H7 (cell line): Measurements from ENCODE around the gene MED7. TPM values are rescaled to one million over a fixed set of nuclear protein-coding genes. Genes with fewer than 3 reads are reported as not detected.
A peak's percentile ranks its signal among the peaks of the same experiment; 100 is the strongest.
"Not testable (repeated sequence)": the region's sequence is repeated elsewhere in the genome, so short reads cannot be mapped to it uniquely, and the experiment has no call there.

Experiments
- DNase-seq: peaks from one replicate; pipeline ENCODE4 v3.0.0; 2012
- H3K27me3 ChIP-seq: 2 replicates; pipeline ENCODE4 v1.6.0; 2011; ENCODE audit warnings: mild to moderate bottlenecking, low read length; ENCODE audit not compliant: control insufficient read depth, insufficient read depth
- H3K36me3 ChIP-seq: replicated peaks from 2 replicates; pipeline ENCODE4 v1.5.1; 2011; ENCODE audit warnings: low read length; ENCODE audit not compliant: control insufficient read depth, insufficient read depth
- H3K4me3 ChIP-seq: 2 replicates; pipeline ENCODE4 v1.5.1; 2011; ENCODE audit warnings: low read depth, mild to moderate bottlenecking, control low read depth, low read length, moderate library complexity; ENCODE audit not compliant: insufficient read depth
- total RNA-seq: library from RNA; depleted of rRNA; stranded (reverse); fragments of >200 nt; shearing (Covaris generic); gene quantifications from 2 replicates; pipeline ENCODE4 v1.2.3, GENCODE V29; 2014; rRNA removed

The MED7 gene, protein sequence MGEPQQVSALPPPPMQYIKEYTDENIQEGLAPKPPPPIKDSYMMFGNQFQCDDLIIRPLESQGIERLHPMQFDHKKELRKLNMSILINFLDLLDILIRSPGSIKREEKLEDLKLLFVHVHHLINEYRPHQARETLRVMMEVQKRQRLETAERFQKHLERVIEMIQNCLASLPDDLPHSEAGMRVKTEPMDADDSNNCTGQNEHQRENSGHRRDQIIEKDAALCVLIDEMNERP
- 9.3 and 11.7 TPM in 2 replicates for total RNA-seq

GRCh38 chr5:157142317-157143126 is at the start of gene MED7:
MED7 (minus strand) TSS chr5:157142865; CDS start chr5:157139431, 3,434 bp downstream.
- DNase-seq = peak; percentile 92
- Histone ChIP-seq H3K4me3 (peak within 1 kb of the TSS; percentile 95), H3K36me3 (peaks cover 8% of the 10 kb centered on the region), H3K27me3 (no peaks in the 10 kb centered on the region)

- DNase-seq = no peak
- Histone ChIP-seq H3K27me3 (peaks cover 13% of the 10 kb centered on the region), H3K4me3 (no peak overlapping the region), H3K36me3 (no peaks in the 10 kb centered on the region)
Measured at GRCh38 chr5:157189223-157189622, 46.6 kb upstream of the MED7 start.

DNA sequence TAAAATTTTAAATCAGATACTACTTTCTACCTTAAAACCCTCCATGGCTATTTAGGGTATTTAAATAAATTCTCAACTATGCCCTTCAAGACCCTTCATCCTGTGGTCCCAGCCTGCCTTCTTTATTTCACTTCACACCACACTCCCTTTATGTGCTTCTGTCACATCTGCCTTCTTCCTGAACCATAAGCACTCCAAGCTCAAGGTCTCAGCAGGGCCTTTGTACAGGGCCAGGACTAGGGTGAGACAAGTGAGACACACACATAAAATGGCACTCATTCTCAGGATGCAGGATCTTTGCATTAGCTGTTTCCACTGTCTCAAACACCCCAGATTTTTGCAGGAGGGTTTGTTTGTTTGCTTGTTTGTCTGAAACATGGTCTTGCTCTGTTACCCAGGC is 45.6 kb upstream of the MED7 start:
- Histone ChIP-seq H3K27me3 (peaks cover 13% of the 10 kb centered on the region), H3K36me3 (no peaks in the 10 kb centered on the region)

GRCh38 chr5:157187046-157187754 is 44.5 kb upstream of the MED7 start:
- DNase-seq = no peak
- Histone ChIP-seq H3K27me3 (peaks cover 13% of the 10 kb centered on the region), H3K4me3 (no peak overlapping the region), H3K36me3 (no peaks in the 10 kb centered on the region)

More for the DNA sequence above, 45.6 kb upstream of the MED7 start:
- no peak for DNase-seq
- H3K4me3 ChIP-seq = no peak overlapping the region

DNA sequence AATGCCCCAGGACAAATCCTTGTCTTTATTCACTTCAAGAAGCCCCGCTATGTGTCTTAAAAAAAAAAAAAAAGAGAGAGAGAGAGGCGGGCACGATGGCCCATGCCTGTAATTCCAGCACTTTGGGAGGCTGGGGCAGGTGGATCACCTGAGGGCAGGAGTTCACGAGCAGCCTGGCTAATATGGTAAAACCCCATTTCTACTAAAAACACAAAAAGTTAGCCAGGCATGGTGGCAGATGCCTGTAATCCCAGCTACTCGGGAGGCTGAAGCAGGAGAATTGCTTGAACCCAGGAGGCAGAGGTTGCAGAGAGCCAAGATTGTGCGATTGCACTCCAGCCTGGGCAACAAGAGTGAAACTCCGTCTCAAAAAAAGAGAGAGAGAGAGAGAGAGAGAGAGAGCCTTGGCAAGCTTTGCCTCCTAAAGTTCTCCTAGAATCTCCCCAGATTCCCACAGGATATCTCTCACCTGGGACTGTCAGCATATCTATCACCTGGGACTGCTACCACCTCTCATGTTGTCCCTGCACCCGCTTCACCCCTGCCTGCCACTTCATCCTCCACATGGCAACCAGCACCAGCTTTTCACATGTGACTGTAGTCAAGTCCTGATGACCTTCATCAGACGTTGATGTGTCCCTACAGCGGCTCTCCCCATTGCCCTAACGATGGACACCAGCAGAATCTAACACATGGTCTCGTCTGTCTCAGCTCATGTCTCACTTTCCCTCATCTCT is 43.8 kb upstream of the MED7 start:
- Histone ChIP-seq H3K36me3 (no peaks in the 10 kb centered on the region), H3K27me3 (peaks cover 13% of the 10 kb centered on the region)

GRCh38 chr5:157185122-157185521 is 42.5 kb upstream of the MED7 start:
- not testable (repeated sequence) for DNase-seq

More for the DNA sequence above, 43.8 kb upstream of the MED7 start:
- no peak for DNase-seq
- H3K4me3 ChIP-seq = no peak overlapping the region

GRCh38 chr5:157184117-157184670 is 41.5 kb upstream of the MED7 start:
- Histone ChIP-seq H3K36me3 (no peaks in the 10 kb centered on the region), H3K27me3 (peaks cover 13% of the 10 kb centered on the region), H3K4me3 (no peak overlapping the region)
- DNase-seq = no peak

More at GRCh38 chr5:157185122-157185521, 42.5 kb upstream of the MED7 start:
- H3K4me3 ChIP-seq, H3K36me3 ChIP-seq: not testable (repeated sequence)
- H3K27me3 ChIP-seq = peaks cover 13% of the 10 kb centered on the region

DNA sequence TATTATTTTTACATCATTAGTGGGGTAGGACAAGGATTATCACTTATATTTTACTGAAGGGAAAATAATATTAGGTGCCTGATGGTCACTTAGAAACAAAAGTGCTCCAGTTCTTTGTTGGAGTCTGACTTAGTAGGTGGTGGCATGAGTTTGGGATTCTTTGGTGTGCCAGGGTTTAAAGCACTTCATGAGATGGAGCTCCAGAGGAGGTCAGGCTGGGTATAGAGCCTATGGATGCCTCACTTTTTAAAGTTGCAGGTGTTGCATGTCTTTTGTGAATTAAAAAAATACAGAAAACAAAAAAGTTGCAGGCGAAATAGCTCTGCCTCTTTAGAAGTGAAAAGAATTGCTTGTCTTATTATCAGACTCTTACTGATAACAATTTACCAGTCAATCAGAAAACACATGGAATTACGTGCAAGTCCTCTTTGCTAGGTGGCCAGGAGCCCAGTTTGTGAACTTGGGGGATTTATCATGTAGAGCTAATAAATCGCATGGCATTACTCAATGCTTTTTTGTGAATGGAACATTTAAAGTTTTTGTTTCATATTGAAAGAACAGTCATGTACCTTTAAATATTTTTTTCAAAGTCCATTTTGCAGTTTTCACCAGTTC is 39.6 kb upstream of the MED7 start:
- no peak for DNase-seq
- Histone ChIP-seq H3K27me3 (peaks cover 8% of the 10 kb centered on the region; the same call in 1 of the 2 replicates), H3K4me3 (no peak overlapping the region)

DNA sequence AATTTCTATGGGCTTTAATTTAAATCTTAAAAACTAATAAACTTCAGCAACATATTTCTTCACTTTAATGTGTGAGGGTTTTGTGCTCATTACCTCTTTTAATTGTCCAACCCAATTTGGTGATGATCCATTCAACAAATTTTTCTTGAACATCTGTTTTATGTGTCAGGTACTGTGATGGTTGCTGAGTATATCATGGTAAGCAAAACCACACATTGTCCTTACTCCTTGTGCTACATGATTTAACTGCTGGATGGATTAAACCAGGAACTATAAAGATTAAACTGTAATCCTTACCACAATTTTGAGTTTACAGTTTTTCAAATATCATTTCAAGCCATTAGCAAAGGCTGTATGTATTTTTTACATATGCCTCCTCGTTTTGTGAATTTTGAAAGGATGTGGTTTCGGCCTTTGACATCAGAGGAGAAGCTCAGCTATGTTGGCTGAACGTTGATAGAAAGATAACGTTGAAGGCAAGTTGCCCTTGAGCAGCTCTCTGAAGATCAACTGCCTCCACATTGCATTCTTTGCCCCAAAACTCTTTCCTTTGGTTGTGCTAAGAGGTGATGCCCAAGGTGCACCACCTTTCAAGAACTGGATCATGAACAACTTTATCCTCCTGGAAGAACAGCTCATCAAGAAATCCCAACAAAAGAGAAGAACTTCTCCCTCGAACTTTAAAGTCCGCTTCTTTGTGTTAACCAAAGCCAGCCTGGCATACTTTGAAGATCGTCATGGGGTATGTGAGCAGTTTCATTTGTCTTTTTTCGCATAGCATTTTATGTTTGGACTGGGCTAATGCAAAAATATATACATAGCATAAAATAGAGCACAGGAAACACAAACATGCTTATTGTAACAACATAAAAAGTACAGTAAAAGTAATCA is 38.0 kb upstream of the MED7 start, which contains the start of gene ITK:
TSS of gene ITK (plus strand) at position 467 of the 891 bp plus-strand sequence. CDS start at position 605, 138 bp downstream.
- Histone ChIP-seq H3K27me3 (no peaks in the 10 kb centered on the region; the same call in 1 of the 2 replicates), H3K36me3 (no peaks in the 10 kb centered on the region), H3K4me3 (no peak within 1 kb of the TSS)
- no peak for DNase-seq

More for the DNA sequence above, 39.6 kb upstream of the MED7 start:
- no peaks in the 10 kb centered on the region for H3K36me3 ChIP-seq

GRCh38 chr5:157178966-157179365 is 36.3 kb upstream of the MED7 start:
- Histone ChIP-seq H3K27me3 (no peaks in the 10 kb centered on the region; the same call in 1 of the 2 replicates), H3K4me3 (no peak overlapping the region), H3K36me3 (no peaks in the 10 kb centered on the region)
- no peak for DNase-seq

GRCh38 chr5:157177953-157178352 is 35.3 kb upstream of the MED7 start:
- no peak overlapping the region for H3K4me3 ChIP-seq
- no peaks in the 10 kb centered on the region for H3K36me3 ChIP-seq
- no peak for DNase-seq
- no peaks in the 10 kb centered on the region; the same call in 1 of the 2 replicates for H3K27me3 ChIP-seq

DNA sequence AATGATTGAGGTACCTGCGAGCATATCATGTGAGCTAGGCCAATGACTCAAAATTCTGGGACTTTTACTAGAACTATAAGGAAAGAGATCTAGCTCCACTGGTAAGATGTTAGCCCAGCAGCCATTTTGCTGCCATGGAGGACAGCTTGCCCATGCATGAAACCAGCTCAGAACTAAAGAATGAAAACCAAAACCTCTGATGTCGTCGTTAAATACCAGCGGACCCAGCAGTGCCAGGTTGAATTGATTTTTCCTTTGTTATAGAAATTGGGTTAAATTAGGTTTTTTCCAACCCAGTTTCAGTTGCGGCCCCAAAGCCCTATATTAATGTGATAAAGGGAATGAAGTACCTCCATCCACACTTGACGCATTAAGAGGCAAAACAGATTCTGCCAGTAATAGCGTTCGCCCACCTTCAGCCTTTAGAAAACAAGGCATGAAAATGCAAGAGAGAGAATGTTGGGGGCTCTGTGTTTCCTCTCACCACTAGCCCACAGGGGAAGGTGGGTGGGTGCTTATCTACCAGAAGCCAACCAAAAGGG is 32.5 kb upstream of the MED7 start:
- H3K36me3 ChIP-seq = no peaks in the 10 kb centered on the region
- no peak for DNase-seq
- no peak overlapping the region for H3K4me3 ChIP-seq

More for the DNA sequence above, 32.5 kb upstream of the MED7 start:
- H3K27me3 ChIP-seq = no peaks in the 10 kb centered on the region
